GM12878 (cell line): ENCODE data around the gene RNF181. TPM values are rescaled to one million over a fixed set of nuclear protein-coding genes. Genes with fewer than 3 reads are reported as not detected.
A peak's percentile ranks its signal among the peaks of the same experiment; 100 is the strongest.

ENCODE experiments used
- ATAC-seq: fragments of 200-7000 bp; cut with Tn5 transposase; 3 replicates; pipeline ENCODE4 v1.9.1; 2020; ENCODE audit warnings: mild to moderate bottlenecking, moderate library complexity
- Bru-seq: library from RNA; stranded (reverse); fragments of 400-500 nt; gene quantifications from one replicate; lab custom pipeline; 2021; lab: Mats Ljungman, UMichigan
- BruChase-seq, 2 experiments: library from RNA; stranded (reverse); fragments of 400-500 nt; gene quantifications; one replicate each; lab custom pipeline; 2021; lab: Mats Ljungman, UMichigan
- BruUV-seq: library from RNA; stranded (reverse); fragments of 400-500 nt; replicated peaks from 2 replicates; lab custom pipeline; 2021; lab: Mats Ljungman, UMichigan
- CTCF ChIA-PET: fragments of 300-600 bp; sonication (Branson Sonifier 250); formaldehyde crosslinking; extraction: SDS; loops from one replicate; lab custom pipeline; 2021; ENCODE audit warnings: inconsistent platforms; lab: Yijun Ruan, JAX
- POLR2A ChIA-PET: fragments of 350-600 bp; formaldehyde crosslinking; extraction: SDS; loops from one replicate; lab custom pipeline; 2021; ENCODE audit warnings: inconsistent platforms; lab: Charles Lee
- RAD21 ChIA-PET: fragments of 300-600 bp; sonication (Branson Sonifier 250); formaldehyde crosslinking; loops from one replicate; lab custom pipeline; 2023; ENCODE audit warnings: antibody characterized with exemption; ENCODE audit not compliant: unreplicated experiment; lab: Charles Lee
- SMC1A ChIA-PET: fragments of 300-600 bp; sonication (Branson Sonifier 250); formaldehyde crosslinking; loops from one replicate; lab custom pipeline; 2023; ENCODE audit not compliant: unreplicated experiment, uncharacterized antibody; lab: Charles Lee
- DNase-seq: peaks from one replicate; pipeline ENCODE4 v3.0.0-alpha.2; 2011; ENCODE audit warnings: low read depth, low spot score
- FAIRE-seq: peaks from 3 replicates; lab custom pipeline; 2011; peaks lifted over from hg19 to GRCh38; lab: Jason Lieb, UNC
- H2AFZ ChIP-seq: 2 replicates; pipeline ENCODE4 v1.6.0; 2011; ENCODE audit warnings: low read depth, low read length, control low read depth; ENCODE audit not compliant: control insufficient read depth
- H3K27ac ChIP-seq: 2 replicates; pipeline ENCODE4 v1.5.1; 2011; ENCODE audit warnings: control low read depth; ENCODE audit not compliant: control insufficient read depth, insufficient read depth
- H3K27me3 ChIP-seq, 2 experiments: replicated peaks in 1 of 2; 2 replicates each; pipeline versions ENCODE4 v1.6.0 to v1.6.1; 2011; ENCODE audit warnings: low read length in 1 of 2; ENCODE audit not compliant: control insufficient read depth in 2 of 2, insufficient read depth in 2 of 2
- H3K36me3 ChIP-seq, 2 experiments: 2 replicates each; pipeline ENCODE4 v1.5.1; 2011; ENCODE audit warnings: low read length in 1 of 2; ENCODE audit not compliant: control insufficient read depth in 2 of 2, insufficient read depth in 2 of 2
- H3K4me1 ChIP-seq: 2 replicates; pipeline ENCODE4 v1.6.1; 2011; ENCODE audit warnings: mild to moderate bottlenecking, low read length, moderate library complexity, mixed read lengths; ENCODE audit not compliant: control insufficient read depth, insufficient read depth
- H3K4me2 ChIP-seq: 2 replicates; pipeline ENCODE4 v1.6.0; 2011; ENCODE audit warnings: control low read depth; ENCODE audit not compliant: control insufficient read depth, insufficient read depth
- H3K4me3 ChIP-seq: fragments of 200-600 bp; sonication (generic); 2 replicates; pipeline ENCODE4 v1.5.1; 2016
- H3K79me2 ChIP-seq: 2 replicates; pipeline ENCODE4 v1.6.0; 2011; ENCODE audit warnings: low read length; ENCODE audit not compliant: control insufficient read depth, insufficient read depth
- H3K9ac ChIP-seq: 2 replicates; pipeline ENCODE4 v1.8.0; 2011; ENCODE audit warnings: low read length, control low read depth, mixed read lengths; ENCODE audit not compliant: control insufficient read depth, insufficient read depth
- H3K9me3 ChIP-seq: replicated peaks from 3 replicates; pipeline ENCODE4 v1.5.1; 2011; ENCODE audit warnings: mild to moderate bottlenecking, low read length; ENCODE audit not compliant: control insufficient read depth, insufficient read depth
- H4K20me1 ChIP-seq: 2 replicates; pipeline ENCODE4 v1.6.0; 2011; ENCODE audit not compliant: control insufficient read depth, insufficient read depth
- ATF7 ChIP-seq: fragments of 450-650 bp; IDR thresholded peaks from 2 replicates; pipeline ENCODE4 v1.6.1; 2016; ENCODE audit warnings: low read depth, mild to moderate bottlenecking
- CEBPZ ChIP-seq: fragments of 150-350 bp; IDR thresholded peaks from 2 replicates; pipeline ENCODE4 v1.6.1; 2016; ENCODE audit warnings: low read depth, low read length
- CREB1 ChIP-seq: IDR thresholded peaks from 2 replicates; pipeline ENCODE4 v1.6.1; 2012; ENCODE audit warnings: low read depth, mild to moderate bottlenecking, inconsistent platforms
- NR2C2 ChIP-seq: IDR thresholded peaks from 2 replicates; pipeline ENCODE4 v1.6.1; 2011; ENCODE audit warnings: borderline replicate concordance, low read depth; ENCODE audit not compliant: control insufficient read depth, insufficient read length
- RBBP5 ChIP-seq: fragments of 200-600 bp; sonication (generic); conservative IDR thresholded peaks from 2 replicates; pipeline ENCODE4 v1.6.1; 2016
- SMARCA5 ChIP-seq: fragments of 450-650 bp; IDR thresholded peaks from 2 replicates; pipeline ENCODE4 v1.6.1; 2017; ENCODE audit warnings: mild to moderate bottlenecking
- SUPT20H ChIP-seq: IDR thresholded peaks from 2 replicates; pipeline ENCODE4 v1.6.1; 2011; ENCODE audit warnings: low read depth, mild to moderate bottlenecking, low read length, moderate library complexity, borderline replicate concordance; ENCODE audit not compliant: control insufficient read depth
- USF2 ChIP-seq: IDR thresholded peaks from 2 replicates; pipeline ENCODE4 v1.6.1; 2011; ENCODE audit warnings: low read depth, low read length, improper control_type of control experiment, borderline replicate concordance
- ZZZ3 ChIP-seq: IDR thresholded peaks from 2 replicates; pipeline ENCODE4 v1.6.1; 2011; ENCODE audit warnings: low read depth; ENCODE audit not compliant: control insufficient read depth, insufficient read length
- WGBS: methylation state at CpG from one replicate; pipeline ENCODE4 v1.1.6; 2016; ENCODE audit warnings: low lambda C conversion rate; ENCODE audit not compliant: insufficient replicate concordance, insufficient coverage; ENCODE audit errors: missing lambda C conversion rate; 5-methylcytosine and 5-hydroxymethylcytosine counted together
- in situ Hi-C: fragments of 300-500 bp; cut with MboI; formaldehyde crosslinking; loops from 9 replicates; pipeline ENCODE4 v1.14.3; 2018; ENCODE audit warnings: mixed read lengths
- intact Hi-C: fragments of 100-400 bp; cut with micrococcal nuclease; formaldehyde crosslinking; loops from one replicate; pipeline ENCODE4 v1.14.2; 2022; ENCODE audit not compliant: unreplicated experiment
- long read RNA-seq, 2 experiments: library from polyadenylated mRNA; unstranded; transcript quantifications; one replicate each; pipeline ENCODE4 v2.0.0, GENCODE V29; 2019 to 2020
- polyA minus RNA-seq, 3 experiments: library from RNA; depleted of rRNA, polyadenylated mRNA; stranded (reverse); fragments of >200 nt; gene quantifications; 2 replicates each; pipeline ENCODE4 v1.2.3, GENCODE V29; 2011
- polyA plus RNA-seq, 11 experiments: library from polyadenylated mRNA; depleted of rRNA in 4 of 11; unstranded in 6 of 11; stranded (reverse) in 5 of 11; fragments of >200 nt; fragmentation: Nextera tagmentation in 4 of 11; fragmentation: Illumina TruSeq in 1 of 11; extraction: Ambion mirVana in 4 of 11; extraction: Trizol in 1 of 11; gene quantifications; 1 replicate in 1 of 11; 2 replicates in 10 of 11; pipeline versions ENCODE4 v1.2.1 to v1.2.3, GENCODE V29; 2011 to 2016; ENCODE audit warnings: inconsistent platforms in 2 of 11, missing spikeins in 2 of 11, low read depth in 1 of 11
- total RNA-seq, 4 experiments: library from RNA; depleted of rRNA in 3 of 4; stranded (reverse); fragments of >200 nt in 3 of 4; fragmentation: Illumina TruSeq in 1 of 4; extraction: Trizol in 1 of 4; gene quantifications; 2 replicates each; pipeline versions ENCODE4 v1.2.1 to v1.2.3, GENCODE V29; 2013 to 2021
- TF ChIP-seq, protein P1 (sequence below): fragments of 450-650 bp; IDR thresholded peaks from 2 replicates; pipeline ENCODE4 v1.6.1; 2018; ENCODE audit warnings: borderline replicate concordance, mild to moderate bottlenecking; ENCODE audit not compliant: partially characterized antibody

Gene RNF181
- 54.5 and 56.8 TPM in 2 replicates for total RNA-seq (2013; cell fraction: nucleolus; rRNA removed)
- total RNA-seq (2014; rRNA removed) (191 and 198 TPM in 2 replicates), total RNA-seq (2014; rRNA removed; fragmentation: Illumina TruSeq; extraction: Trizol) (141 TPM in 2 replicates), total RNA-seq (2021) (89.7 and 101 TPM in 2 replicates), polyA plus RNA-seq (2011; rRNA removed) (264 and 409 TPM in 2 replicates), polyA plus RNA-seq (2014; fragmentation: Illumina TruSeq; extraction: Trizol) (145 and 196 TPM in 2 replicates), polyA plus RNA-seq (2014; fragmentation: Nextera tagmentation; extraction: Ambion mirVana) (100 to 1,000 TPM; 354 to 368 TPM), polyA plus RNA-seq (2014; rRNA removed) (219 and 235 TPM in 2 replicates), polyA plus RNA-seq (2016; fragmentation: Nextera tagmentation; extraction: Ambion mirVana) (100 to 1,000 TPM; 207 to 235 TPM), polyA minus RNA-seq (2011; rRNA and poly(A)+ RNA removed) (149 and 194 TPM in 2 replicates), Bru-seq, nascent RNA (percentile 93 among the genes with signal in this experiment), BruChase-seq, experiment 1, labeled RNA remaining after a 6-hour chase (percentile 95 among the genes with signal in this experiment), BruChase-seq, experiment 2, labeled RNA remaining after a 2-hour chase (percentile 92 among the genes with signal in this experiment)
- polyA plus RNA-seq (2011; ENCODE audit: low read depth): 339 TPM
- 465 and 580 TPM in 2 replicates for polyA plus RNA-seq (2011; cell fraction: cytosol; rRNA removed)
- polyA plus RNA-seq (2011; cell fraction: nucleus; rRNA removed): 231 and 428 TPM in 2 replicates
- 222 and 245 TPM in 2 replicates for polyA plus RNA-seq (2012)
- polyA minus RNA-seq (2011; cell fraction: cytosol; rRNA and poly(A)+ RNA removed): 33.7 and 36.6 TPM in 2 replicates
- 64.7 and 71.0 TPM in 2 replicates for polyA minus RNA-seq (2011; cell fraction: nucleus; rRNA and poly(A)+ RNA removed)
- long read RNA-seq, experiment 1, transcript RNF181-201 (5 exons, 569 nt): major isoform, 48 of 62 reads
- long read RNA-seq, experiment 1, partial matches to known transcripts: 1 of 62 reads
- long read RNA-seq, experiment 1, other reads (novel, unspliced or antisense): 13 of 62 reads
- long read RNA-seq, experiment 2, transcript RNF181-201 (5 exons, 569 nt): major isoform, 119 of 144 reads
- long read RNA-seq, experiment 2, partial matches to known transcripts: 0 of 144 reads
- long read RNA-seq, experiment 2, other reads (novel, unspliced or antisense): 16 of 144 reads

GRCh38 chr2:85595301-85596025, at the start of gene RNF181:
Gene RNF181, plus strand, starts transcription at chr2:85595745. Its CDS starts 19 bp downstream, at chr2:85595764.
- no TSS peak for BruUV-seq
- DNase-seq (peak; percentile 94), FAIRE-seq (peak; percentile 99), ATAC-seq (peak; percentile 100)
- H3K4me2 ChIP-seq: peak within 1 kb of the TSS; percentile 86
- ChIA-PET SMC1A (interaction anchor here (0.7 to 3.2 kb wide), 13 partner anchors 9 to 192 kb away, joined by 3 to 20 read pairs (median 4); partner anchors contain the start of genes C2orf68, GGCX, MAT2A and SH2D6), POLR2A (interaction anchor here (0.6 to 3.8 kb wide), 18 partner anchors 8 to 241 kb away, joined by 3 to 57 read pairs (median 4); partner anchors contain the start of genes C2orf68, ELMOD3, GGCX and MAT2A), CTCF (interaction anchor here (0.6 to 1.7 kb wide), 10 partner anchors 8 to 599 kb away, joined by 3 to 7 read pairs (median 5); no protein-coding TSS in a partner anchor), RAD21 (interaction anchor here (0.6 to 2.2 kb wide), 10 partner anchors 10 to 268 kb away, joined by 3 to 9 read pairs (median 6); partner anchors contain the start of genes MAT2A, SH2D6, TGOLN2 and VAMP8)
- intact Hi-C loops (no loop called here), in situ Hi-C loops (no loop called here)
- peaks cover 9% of the 10 kb centered on the region for H3K4me1 ChIP-seq
- no peaks in the 10 kb centered on the region for H4K20me1 ChIP-seq
- peak within 1 kb of the TSS; percentile 95 for H3K9ac ChIP-seq
- H2AFZ ChIP-seq: peak within 1 kb of the TSS; percentile 82
- H3K27ac ChIP-seq: peak within 1 kb of the TSS; percentile 89
- no peaks in the 10 kb centered on the region for H3K9me3 ChIP-seq
- no peaks in the 10 kb centered on the region for H3K27me3 ChIP-seq
- peak within 1 kb of the TSS; percentile 97 for H3K4me3 ChIP-seq
- H3K36me3 ChIP-seq: peaks cover 0 to 14% of the 10 kb centered on the region in 2 experiments; a peak in 3 of 4 replicates
- peaks cover 28% of the 10 kb centered on the region for H3K79me2 ChIP-seq
- under 1% methylated on average over 47 of the region's 47 CpGs for WGBS
- TF ChIP-seq USF2: peak; percentile 80
- TF ChIP-seq NR2C2: no peak
- no peak; the same call in 1 of the 2 replicates for TF ChIP-seq CEBPZ
- peak; percentile 81 for TF ChIP-seq CREB1
- TF ChIP-seq SUPT20H: no peak
- TF ChIP-seq SMARCA5: no peak
- TF ChIP-seq, protein P1, sequence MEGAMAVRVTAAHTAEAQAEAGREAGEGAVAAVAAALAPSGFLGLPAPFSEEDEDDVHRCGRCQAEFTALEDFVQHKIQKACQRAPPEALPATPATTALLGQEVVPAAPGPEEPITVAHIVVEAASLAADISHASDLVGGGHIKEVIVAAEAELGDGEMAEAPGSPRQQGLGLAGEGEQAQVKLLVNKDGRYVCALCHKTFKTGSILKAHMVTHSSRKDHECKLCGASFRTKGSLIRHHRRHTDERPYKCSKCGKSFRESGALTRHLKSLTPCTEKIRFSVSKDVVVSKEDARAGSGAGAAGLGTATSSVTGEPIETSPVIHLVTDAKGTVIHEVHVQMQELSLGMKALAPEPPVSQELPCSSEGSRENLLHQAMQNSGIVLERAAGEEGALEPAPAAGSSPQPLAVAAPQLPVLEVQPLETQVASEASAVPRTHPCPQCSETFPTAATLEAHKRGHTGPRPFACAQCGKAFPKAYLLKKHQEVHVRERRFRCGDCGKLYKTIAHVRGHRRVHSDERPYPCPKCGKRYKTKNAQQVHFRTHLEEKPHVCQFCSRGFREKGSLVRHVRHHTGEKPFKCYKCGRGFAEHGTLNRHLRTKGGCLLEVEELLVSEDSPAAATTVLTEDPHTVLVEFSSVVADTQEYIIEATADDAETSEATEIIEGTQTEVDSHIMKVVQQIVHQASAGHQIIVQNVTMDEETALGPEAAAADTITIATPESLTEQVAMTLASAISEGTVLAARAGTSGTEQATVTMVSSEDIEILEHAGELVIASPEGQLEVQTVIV: peak; percentile 87
- TF ChIP-seq RBBP5: no peak
- TF ChIP-seq ATF7: no peak; the same call in 1 of the 2 replicates
- TF ChIP-seq ZZZ3: no peak
